ENCODE results near the gene PARD3.
"Not testable (repeated sequence)": the region's sequence is repeated elsewhere in the genome, so short reads cannot be mapped to it uniquely, and the experiment has no call there.

Gene PARD3

DNA sequence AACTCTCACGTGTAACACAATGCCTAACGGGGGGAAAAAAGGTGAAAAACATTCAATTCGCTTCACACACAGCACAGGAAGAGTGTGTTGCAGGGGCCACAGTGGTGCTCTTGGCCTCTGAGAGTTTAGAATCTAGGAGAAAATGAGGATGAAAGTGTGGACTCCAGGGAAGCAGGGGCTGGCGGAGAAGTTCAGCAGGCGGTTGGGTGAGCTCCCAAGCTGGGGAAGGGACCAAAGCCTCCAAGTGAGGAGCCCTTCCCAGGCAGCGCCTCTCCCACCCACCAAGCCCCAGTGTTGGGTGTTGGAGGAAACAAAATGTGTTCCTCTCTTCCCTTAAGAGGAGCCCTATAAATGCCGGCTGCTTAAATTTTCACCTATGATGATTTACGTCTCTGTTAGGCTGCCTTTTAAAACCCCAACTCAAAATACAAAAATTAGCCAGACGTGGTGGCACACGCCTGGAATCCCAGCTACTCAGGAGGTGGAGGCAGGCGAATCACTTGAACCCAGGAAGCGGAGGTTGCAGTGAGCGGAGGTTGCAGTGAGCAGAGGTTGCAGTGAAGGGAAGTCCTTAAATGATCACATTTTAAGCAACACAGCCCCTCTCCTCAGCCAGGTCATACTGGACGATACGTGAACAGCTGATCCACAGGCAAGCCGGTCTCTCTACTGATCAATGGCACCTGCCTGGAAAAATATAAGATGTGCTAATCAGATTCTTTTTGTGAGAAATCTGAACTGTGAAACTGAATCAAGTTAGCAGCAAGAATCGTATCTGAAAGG is 735.2 kb downstream of the PARD3 start:
- DNase-seq (ENCODE audit: low read depth, low spot score) = no peak

DNA sequence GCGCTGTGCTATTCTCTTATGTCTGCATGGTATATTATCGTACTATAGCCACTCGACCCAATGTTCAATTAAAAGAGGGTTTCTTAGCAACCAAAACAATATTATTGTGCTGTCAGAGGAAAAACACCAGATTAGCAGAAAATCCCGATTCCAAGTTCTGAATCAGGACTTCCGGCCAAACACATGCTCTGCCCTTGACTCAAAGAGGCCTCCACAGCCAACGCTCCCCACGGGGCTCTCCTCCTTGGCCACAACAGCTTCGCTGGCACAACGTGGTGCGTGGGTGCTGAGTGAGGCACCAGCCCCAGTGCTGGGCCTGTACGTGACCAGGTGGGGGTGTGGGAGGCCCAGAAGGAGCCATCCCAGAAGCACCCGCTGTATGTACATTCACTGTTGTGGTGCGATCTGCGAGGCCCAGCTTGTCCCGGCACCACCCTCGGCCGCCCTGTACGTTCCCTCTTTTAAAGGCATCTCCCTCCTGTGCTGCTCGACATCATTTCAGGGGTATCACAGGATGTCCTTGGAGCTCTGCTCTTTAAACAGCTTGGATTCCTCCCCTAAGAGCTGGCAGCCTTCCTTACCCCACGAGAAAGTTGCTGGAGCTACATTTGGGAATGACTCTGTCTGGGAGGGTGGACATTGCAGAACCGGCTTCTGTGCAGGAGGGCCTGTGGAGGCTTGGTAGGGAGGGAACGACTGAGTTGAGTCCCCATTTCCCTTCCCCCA is 736.2 kb downstream of the PARD3 start:
- no peak for DNase-seq (ENCODE audit: low read depth, low spot score)

DNA sequence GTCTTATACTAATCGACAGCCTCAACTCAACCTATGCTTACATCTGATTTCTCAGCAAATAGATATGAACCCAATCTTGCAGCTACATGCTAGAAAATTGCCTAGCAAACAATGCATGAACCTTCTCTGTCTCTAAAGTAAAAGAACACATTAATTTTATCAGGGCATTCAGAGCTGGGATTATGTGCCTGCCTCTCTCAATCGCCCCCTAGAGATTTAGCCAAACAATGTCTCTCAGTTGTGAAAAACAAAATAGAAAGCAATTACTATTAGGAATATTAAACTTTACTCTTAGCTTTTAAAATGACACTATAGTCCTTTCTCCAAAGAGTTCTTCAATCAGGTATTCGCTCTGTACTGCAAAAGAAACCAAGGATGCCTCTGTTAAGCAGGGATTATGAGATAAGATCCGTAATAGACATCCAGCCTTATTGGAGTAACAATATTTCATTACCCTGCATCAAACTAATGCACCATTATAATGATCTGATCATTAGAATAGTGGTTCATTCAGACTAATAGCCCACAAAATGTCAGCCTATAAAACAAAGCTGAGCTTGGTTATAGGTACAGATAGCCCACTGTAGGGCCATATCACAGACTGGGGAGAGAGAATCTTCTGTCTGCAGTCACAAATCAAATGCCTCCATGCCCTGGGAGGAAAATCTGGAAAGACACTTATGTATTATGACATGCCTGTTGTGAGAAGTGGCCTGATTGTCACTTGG is 736.9 kb downstream of the PARD3 start:
- DNase-seq (ENCODE audit: low read depth, low spot score) = no peak

GRCh38 chr10:34076443-34076842 is 738.7 kb downstream of the PARD3 start:
- DNase-seq (ENCODE audit: low read depth, low spot score) = no peak

DNA sequence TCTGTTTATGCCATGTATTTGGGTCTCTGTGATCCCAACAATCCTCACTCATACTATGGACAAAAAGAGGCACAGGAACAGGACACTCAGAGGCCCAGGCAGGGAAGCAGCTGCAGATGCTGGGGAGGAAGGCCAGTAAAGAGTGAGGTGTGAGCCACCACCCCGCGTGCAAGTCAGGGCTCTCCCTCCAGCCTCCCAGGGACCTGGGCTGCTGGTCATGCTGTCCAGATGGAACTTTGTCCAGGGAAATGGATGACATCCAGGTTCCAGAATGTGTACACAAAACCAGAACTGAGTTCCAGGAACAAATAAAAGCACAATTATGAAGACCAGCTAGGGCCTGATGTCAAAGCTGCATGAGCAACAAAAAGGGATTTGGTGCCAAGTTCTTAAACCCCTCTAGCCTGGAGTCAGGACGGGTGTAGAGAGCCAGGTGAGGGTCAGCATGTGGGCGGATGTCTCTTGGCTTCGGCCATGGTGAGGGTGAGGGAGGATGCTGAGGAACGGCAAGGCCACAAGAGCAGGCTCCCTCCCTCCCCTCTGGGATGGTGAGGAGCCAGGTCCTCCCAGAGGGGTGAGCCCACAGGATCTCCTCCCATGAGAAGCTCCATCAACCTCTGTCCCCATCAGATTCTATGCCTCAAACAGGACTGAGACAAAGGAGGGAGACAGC is 739.7 kb downstream of the PARD3 start:
- DNase-seq (ENCODE audit: low read depth, low spot score) = no peak

GRCh38 chr10:34074051-34074450 is 741.0 kb downstream of the PARD3 start:
- DNase-seq (ENCODE audit: low read depth, low spot score) = no peak

DNA sequence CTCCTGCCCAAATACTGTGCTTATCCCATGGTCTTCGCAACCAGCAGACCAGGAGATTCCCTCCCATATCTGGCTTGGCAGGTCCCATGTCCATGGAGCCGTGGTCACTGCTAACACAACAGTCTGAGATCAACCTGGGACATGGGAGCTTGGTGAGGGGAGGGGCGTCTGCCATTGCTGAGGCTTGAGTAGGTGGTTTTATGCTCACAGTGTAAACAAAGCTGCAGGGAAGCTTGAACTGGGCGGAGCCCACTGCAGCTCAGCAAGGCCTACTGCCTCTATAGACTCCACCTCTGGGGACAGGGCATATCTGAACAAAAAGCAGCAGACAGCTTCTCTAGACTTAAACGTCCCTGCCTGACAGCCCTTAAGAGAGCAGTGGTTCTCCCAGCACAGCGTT is 747.4 kb downstream of the PARD3 start:
- DNase-seq (ENCODE audit: low read depth, low spot score) = not testable (repeated sequence)

GRCh38 chr10:34063592-34063991 is 751.5 kb downstream of the PARD3 start:
- no peak for DNase-seq (ENCODE audit: low read depth, low spot score)

- DNase-seq (ENCODE audit: low read depth, low spot score) = no peak
Observed at GRCh38 chr10:34061841-34062240, 753.3 kb downstream of the PARD3 start.

All from activated naive CD8-positive, alpha-beta T cell treated with anti-CD3 and anti-CD28 coated beads, Interleukin-2, amount 50 U/mL, for 16 hours (primary cell).